ENCODE results near the gene HAVCR2.

DNA sequence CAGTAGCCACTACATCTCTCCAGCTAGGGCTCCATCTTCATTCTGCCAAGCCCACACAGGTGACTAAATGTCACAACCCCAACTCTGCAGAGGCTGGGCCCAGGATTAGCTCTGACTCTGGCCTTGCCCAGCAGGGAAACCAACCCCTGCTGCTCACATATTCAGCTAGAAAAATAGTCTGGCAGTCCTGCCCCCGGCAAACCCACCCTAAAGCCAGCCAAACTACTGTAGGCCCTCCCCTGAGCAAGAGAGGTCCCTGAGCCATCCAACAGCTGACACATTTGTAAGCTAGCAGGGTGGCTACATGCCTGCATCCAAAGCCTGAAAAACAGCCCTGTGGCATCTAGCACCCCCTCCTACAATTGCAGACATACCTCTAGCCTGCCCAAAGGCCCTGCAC is 11.3 kb upstream of the HAVCR2 start:
- no peak for TF ChIP-seq CTCF (IDR thresholded peaks at IDR 0.05)
- TF ChIP-seq POLR2A (IDR thresholded peaks at IDR 0.05; ENCODE audit: low read depth): no peak
- TF ChIP-seq EP300 (IDR thresholded peaks at IDR 0.05): no peak
- TF ChIP-seq POLR2AphosphoS5 (IDR thresholded peaks at IDR 0.05): no peak
